Gastrocnemius medialis (tissue), 4 donors: Measurements from ENCODE around the gene DYNC2LI1. TPM values are rescaled to one million over a fixed set of nuclear protein-coding genes. Genes with fewer than 3 reads are reported as not detected.

Source experiments
- ATAC-seq, 2 donors: fragments of 150-250 bp; one replicate each; pipeline ENCODE4 v1.9.1; 2016
- DNase-seq, 2 donors: peaks; one replicate each; pipeline ENCODE4 v3.0.0-alpha.2; 2019
- H3K27ac ChIP-seq, 4 donors: fragments of 200-600 bp; sonication (generic); 1 replicate in 1 of 4; 2 replicates in 3 of 4; pipeline ENCODE4 v1.5.1; 2016 to 2018; ENCODE audit warnings: mild to moderate bottlenecking in 2 of 4, moderate library complexity in 1 of 4
- H3K27me3 ChIP-seq, 3 donors: fragments of 200-600 bp; sonication (generic) in 2 of 3; 1 replicate in 1 of 3; 2 replicates in 2 of 3; pipeline versions ENCODE4 v1.5.1 to v1.6.0; 2016 to 2019; ENCODE audit warnings: mild to moderate bottlenecking in 1 of 3, moderate library complexity in 1 of 3
- H3K36me3 ChIP-seq, 2 donors: fragments of 200-600 bp; sonication (generic) in 1 of 2; one replicate each; pipeline ENCODE4 v1.5.1; 2017 to 2018
- H3K4me1 ChIP-seq, 2 donors: fragments of 200-600 bp; sonication (generic) in 1 of 2; one replicate each; pipeline ENCODE4 v1.5.1; 2016 to 2017; ENCODE audit warnings: mild to moderate bottlenecking in 2 of 2
- H3K4me3 ChIP-seq, 4 donors: fragments of 200-600 bp; sonication (generic) in 3 of 4; 1 replicate in 1 of 4; 2 replicates in 3 of 4; pipeline ENCODE4 v1.5.1; 2016 to 2019; ENCODE audit warnings: mild to moderate bottlenecking in 2 of 4
- H3K9me3 ChIP-seq, 3 donors: fragments of 200-600 bp; sonication (generic) in 2 of 3; 1 replicate in 1 of 3; 2 replicates in 2 of 3; pipeline ENCODE4 v1.5.1; 2016 to 2019
- CTCF ChIP-seq, 5 experiments: fragments of 450-650 bp in 3 of 5; fragments of 200-600 bp in 2 of 5; sonication (generic) in 2 of 5; IDR thresholded peaks in 4 of 5; conservative IDR thresholded peaks in 1 of 5; 1 replicate in 4 of 5; 2 replicates in 1 of 5; pipeline ENCODE4 v1.5.1; 2016 to 2019; ENCODE audit warnings: antibody characterized with exemption in 5 of 5, mild to moderate bottlenecking in 3 of 5, moderate library complexity in 3 of 5
- POLR2A ChIP-seq, 2 donors: fragments of 450-650 bp; IDR thresholded peaks; one replicate each; pipeline ENCODE4 v1.6.1; 2017; ENCODE audit warnings: antibody characterized with exemption in 2 of 2, mild to moderate bottlenecking in 2 of 2, moderate library complexity in 2 of 2
- in situ Hi-C, 4 donors: fragments of 200-750 bp; cut with MboI; loops; one replicate each; pipeline versions ENCODE4 v1.15.0 to v1.8.0; 2017; ENCODE audit warnings: low sequenced_read_pairs in 4 of 4
- intact Hi-C: fragments of 100-400 bp; cut with DNase I; formaldehyde crosslinking; loops from one replicate; pipeline ENCODE4 v1.15.1; 2023; ENCODE audit warnings: low total_unique reads
- total RNA-seq, 4 donors: library from RNA; depleted of rRNA; stranded (reverse); fragments of >200 nt; gene quantifications; one replicate each; pipeline versions ENCODE4 v1.1.0 to v1.2.3, GENCODE V29; 2016

The DYNC2LI1 gene
- total RNA-seq, 4 donors from 2014 or later, result 8.1 to 13.1 (median 10.2) TPM

DNA sequence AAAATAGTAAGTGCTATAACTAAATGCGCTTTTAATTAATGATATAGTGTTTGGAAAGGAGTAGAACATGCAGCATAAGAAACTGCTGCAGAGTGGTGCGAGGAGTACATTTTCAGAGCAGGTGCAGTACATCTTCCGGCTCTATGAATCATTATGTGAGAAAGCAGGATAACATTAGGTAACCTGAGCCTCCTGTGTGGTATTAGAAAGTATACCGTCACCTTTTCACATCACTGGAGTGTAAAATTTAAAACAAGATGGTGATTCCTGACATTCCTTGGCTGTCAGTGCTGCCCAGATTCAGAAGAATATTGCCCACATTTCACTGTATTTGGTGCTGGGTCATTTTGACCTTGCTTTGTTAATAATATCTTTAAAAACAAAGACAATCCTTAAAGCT is 7.8 kb upstream of the DYNC2LI1 start:
- TF ChIP-seq CTCF (IDR thresholded peaks at IDR 0.05 in 4 of 5, conservative IDR thresholded peaks at IDR 0.05 in 1 of 5) (no peak), POLR2A (IDR thresholded peaks at IDR 0.05) (no peak)
- in situ Hi-C loops, result no loop called here
- Histone ChIP-seq H3K27me3 (no peaks in the 10 kb centered on the region), H3K4me1 (no peaks in the 10 kb centered on the region), H3K27ac (no peak overlapping the region), H3K9me3 (no peaks in the 10 kb centered on the region), H3K4me3 (no peak overlapping the region), H3K36me3 (no peaks in the 10 kb centered on the region)
- ATAC-seq (no peak), DNase-seq (no peak)
- intact Hi-C loops, result no loop called here

DNA sequence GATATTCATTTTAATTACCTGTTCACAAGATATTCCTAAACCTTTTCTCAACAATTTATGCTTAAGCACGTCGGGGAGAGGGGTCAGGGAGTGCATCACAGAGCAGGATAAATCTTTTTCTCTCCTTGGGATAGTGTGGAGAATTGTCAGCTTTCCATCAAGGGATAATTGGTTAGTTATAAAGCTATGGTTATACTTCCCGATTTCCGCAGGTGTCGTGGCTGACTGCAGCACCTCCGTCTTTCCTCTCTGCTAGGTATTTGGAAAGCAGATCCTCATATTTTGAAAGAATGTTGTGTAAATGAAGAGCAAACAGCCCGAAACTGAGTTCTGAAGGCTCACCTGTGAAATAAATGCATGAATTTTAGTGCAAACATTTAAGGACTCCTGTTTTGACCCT is 778 bp downstream of the DYNC2LI1 start:
- ATAC-seq (no peak), DNase-seq (no peak)
- Histone ChIP-seq H3K27me3 (no peaks in the 10 kb centered on the region), H3K27ac (peak overlapping the region; percentile 76 to 88 (median 81)), H3K36me3 (no peaks in the 10 kb centered on the region), H3K9me3 (no peaks in the 10 kb centered on the region), H3K4me3 (peak overlapping the region; percentile 67 to 97 (median 82)), H3K4me1 (peaks cover 3 to 6% of the 10 kb centered on the region in 2 donors)
- no peak for TF ChIP-seq CTCF (IDR thresholded peaks at IDR 0.05 in 4 of 5, conservative IDR thresholded peaks at IDR 0.05 in 1 of 5)
- no peak for TF ChIP-seq POLR2A (IDR thresholded peaks at IDR 0.05)
- intact Hi-C loops (loop anchor here (10.0 kb wide), 1 partner anchor 180 kb away; the partner anchor contains the start of gene THADA), in situ Hi-C loops (no loop called here)

DNA sequence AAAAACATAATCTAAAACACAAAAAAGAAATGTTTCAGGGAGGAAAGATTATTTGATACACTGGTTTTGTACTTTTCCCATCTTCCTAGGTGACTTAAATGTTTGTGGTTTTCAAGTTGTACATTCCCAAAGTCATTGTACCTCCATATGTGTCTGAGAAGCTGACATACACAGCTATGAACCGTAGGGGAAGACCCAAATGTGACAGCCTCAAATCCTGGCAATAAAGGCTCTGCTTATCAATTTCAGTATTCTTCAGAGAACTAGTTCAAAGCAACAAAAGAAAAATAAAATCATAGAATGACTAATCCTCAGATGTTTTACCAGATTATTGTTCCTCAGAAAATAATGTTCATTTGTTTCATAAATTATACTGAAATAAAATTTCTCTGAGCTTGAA is 2.5 kb downstream of the DYNC2LI1 start:
- no peak for TF ChIP-seq POLR2A (IDR thresholded peaks at IDR 0.05)
- TF ChIP-seq CTCF (IDR thresholded peaks at IDR 0.05 in 4 of 5, conservative IDR thresholded peaks at IDR 0.05 in 1 of 5), result no peak
- peaks cover 0 to 2% of the 10 kb centered on the region in 2 donors for H3K36me3 ChIP-seq
- H3K4me1 ChIP-seq, result peaks cover 3 to 6% of the 10 kb centered on the region in 2 donors
- DNase-seq (no peak), ATAC-seq (no peak)
- H3K9me3 ChIP-seq, result no peaks in the 10 kb centered on the region
- no peaks in the 10 kb centered on the region for H3K27me3 ChIP-seq
- intact Hi-C loops, result loop anchor here (10.0 kb wide), 1 partner anchor 182 kb away; the partner anchor contains the start of gene THADA
- H3K4me3 ChIP-seq, result no peak overlapping the region
- H3K27ac ChIP-seq, result no peak overlapping the region
- in situ Hi-C loops, result no loop called here

DNA sequence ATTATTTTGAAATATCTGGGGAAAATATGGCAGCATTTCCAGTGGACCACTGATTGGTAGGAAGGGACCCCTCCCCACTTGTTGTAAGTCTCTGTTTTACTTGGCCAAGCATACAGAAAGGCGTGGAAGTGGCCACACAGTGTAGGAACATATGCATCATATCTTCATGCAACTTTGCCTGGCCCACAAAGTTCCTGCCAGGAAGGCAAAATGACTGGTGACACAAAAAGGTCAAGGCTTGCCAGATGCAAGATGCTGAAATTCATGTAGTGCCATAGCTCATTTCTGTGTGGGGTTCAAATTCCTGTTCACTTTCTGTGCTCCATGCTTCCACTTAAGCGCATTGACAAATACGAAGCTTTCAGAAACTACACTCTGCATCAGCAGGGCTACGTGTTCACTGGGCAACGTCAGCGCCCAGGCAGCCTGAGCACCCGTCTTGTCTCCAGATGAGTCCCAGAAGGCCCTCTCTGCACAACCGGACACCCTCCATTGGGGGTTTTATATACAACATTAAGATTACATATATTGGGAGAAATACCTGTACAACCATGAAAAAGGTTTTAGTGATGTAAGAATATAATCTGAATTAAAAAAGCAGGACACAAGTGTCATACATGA is 3.6 kb downstream of the DYNC2LI1 start:
- H3K27ac ChIP-seq, result no peak overlapping the region
- H3K36me3 ChIP-seq, result peaks cover 0 to 4% of the 10 kb centered on the region in 2 donors
- intact Hi-C loops (loop anchor here (10.0 kb wide), 1 partner anchor 183 kb away; the partner anchor contains the start of gene THADA), in situ Hi-C loops (no loop called here)
- H3K27me3 ChIP-seq, result no peaks in the 10 kb centered on the region
- H3K4me3 ChIP-seq, result no peak overlapping the region
- no peaks in the 10 kb centered on the region for H3K9me3 ChIP-seq
- H3K4me1 ChIP-seq, result peaks cover 3 to 6% of the 10 kb centered on the region in 2 donors
- ATAC-seq (no peak), DNase-seq (no peak)
- no peak for TF ChIP-seq POLR2A (IDR thresholded peaks at IDR 0.05)
- no peak for TF ChIP-seq CTCF (IDR thresholded peaks at IDR 0.05 in 4 of 5, conservative IDR thresholded peaks at IDR 0.05 in 1 of 5)
